SU-DHL-6 (cell line): Measurements from ENCODE around the gene TADA2B.
"Not testable (repeated sequence)": the region's sequence is repeated elsewhere in the genome, so short reads cannot be mapped to it uniquely, and the experiment has no call there.

ENCODE experiments used
- H2AFZ ChIP-seq: fragments of 200-600 bp; sonication (generic); 2 replicates; pipeline ENCODE4 v1.6.1; 2014; ENCODE audit warnings: low read depth, mild to moderate bottlenecking, moderate library complexity, mixed read lengths, antibody characterized with exemption, low read length; ENCODE audit not compliant: severe bottlenecking
- H3F3A ChIP-seq: fragments of 200-600 bp; shearing (Covaris generic); 2 replicates; pipeline ENCODE4 v1.6.0; 2016; ENCODE audit warnings: antibody characterized with exemption, mild to moderate bottlenecking; ENCODE audit not compliant: insufficient read depth
- H3K27ac ChIP-seq: fragments of 200-600 bp; sonication (generic); 2 replicates; pipeline ENCODE4 v1.5.1; 2016; ENCODE audit warnings: low read depth, mild to moderate bottlenecking, low read length, moderate library complexity, mixed read lengths
- H3K27me3 ChIP-seq: fragments of 200-600 bp; sonication (generic), shearing (Covaris generic); 2 replicates; pipeline ENCODE4 v1.6.0; 2014; ENCODE audit warnings: mild to moderate bottlenecking, low read length
- H3K36me3 ChIP-seq: fragments of 200-600 bp; sonication (generic); 2 replicates; pipeline ENCODE4 v1.6.1; 2014; ENCODE audit warnings: mild to moderate bottlenecking, low read length, mixed read lengths
- H3K4me2 ChIP-seq: fragments of 300-600, 200-600 bp; shearing (Covaris generic), sonication (generic); 2 replicates; pipeline ENCODE4 v1.6.0; 2014; ENCODE audit warnings: low read length, low read depth, mild to moderate bottlenecking; ENCODE audit not compliant: poor library complexity, severe bottlenecking
- H3K4me3 ChIP-seq: fragments of 200-600 bp; sonication (generic); 2 replicates; pipeline ENCODE4 v1.5.1; 2014; ENCODE audit warnings: antibody characterized with exemption, low read length, mild to moderate bottlenecking, mixed read lengths; ENCODE audit not compliant: insufficient read depth, poor library complexity, severe bottlenecking
- H3K79me2 ChIP-seq: fragments of 200-600 bp; sonication (generic); 2 replicates; pipeline ENCODE4 v1.6.1; 2014; ENCODE audit warnings: mild to moderate bottlenecking, low read length, moderate library complexity; ENCODE audit not compliant: insufficient read depth
- H3K9ac ChIP-seq: fragments of 200-600 bp; sonication (generic); 2 replicates; pipeline ENCODE4 v1.7.0; 2014; ENCODE audit warnings: mild to moderate bottlenecking, low read length
- H3K9me2 ChIP-seq: fragments of 200-600 bp; sonication (generic); replicated peaks from 2 replicates; pipeline ENCODE4 v1.6.1; 2014; ENCODE audit warnings: low read length; ENCODE audit not compliant: insufficient read depth
- H3K9me3 ChIP-seq: fragments of 200-600 bp; sonication (generic); 2 replicates; pipeline ENCODE4 v1.6.1; 2014; ENCODE audit warnings: low read length, mixed read lengths; ENCODE audit not compliant: insufficient read depth
- H4K20me1 ChIP-seq: fragments of 200-600 bp; sonication (generic); 2 replicates; pipeline ENCODE4 v1.6.1; 2014; ENCODE audit warnings: low read depth, mild to moderate bottlenecking, antibody characterized with exemption, low read length, moderate library complexity, mixed read lengths
- CTCF ChIP-seq: fragments of 200-600 bp; sonication (generic); IDR thresholded peaks from one replicate; pipeline ENCODE4 v1.5.1; 2017; ENCODE audit warnings: antibody characterized with exemption, mild to moderate bottlenecking, low read length, moderate library complexity; ENCODE audit not compliant: insufficient read depth, poor library complexity, severe bottlenecking
- EZH2phosphoT487 ChIP-seq: fragments of 200-600 bp; sonication (generic), shearing (Covaris generic); conservative IDR thresholded peaks from 2 replicates; pipeline ENCODE4 v1.6.1; 2018; ENCODE audit warnings: mild to moderate bottlenecking, antibody characterized with exemption, low read length, moderate library complexity, mixed read lengths

The TADA2B gene

GRCh38 chr4:7077371-7077770 is 34.2 kb downstream of the TADA2B start:
- Histone ChIP-seq H4K20me1 (no peaks in the 10 kb centered on the region), H2AFZ (no peak overlapping the region), H3K9me2 (no peaks in the 10 kb centered on the region), H3K79me2 (no peaks in the 10 kb centered on the region), H3K36me3 (no peaks in the 10 kb centered on the region), H3F3A (no peaks in the 10 kb centered on the region), H3K27ac (no peak overlapping the region), H3K27me3 (no peaks in the 10 kb centered on the region), H3K4me3 (no peak overlapping the region), H3K4me2 (no peak overlapping the region), H3K9ac (no peak overlapping the region), H3K9me3 (no peaks in the 10 kb centered on the region)
- TF ChIP-seq EZH2phosphoT487 (no peak), CTCF (no peak)

GRCh38 chr4:7078025-7078424 is 34.9 kb downstream of the TADA2B start:
- H3K79me2 ChIP-seq: no peaks in the 10 kb centered on the region
- no peak overlapping the region for H3K4me2 ChIP-seq
- H3K9me3 ChIP-seq: no peaks in the 10 kb centered on the region
- TF ChIP-seq CTCF (no peak), EZH2phosphoT487 (no peak)
- H3K4me3 ChIP-seq: no peak overlapping the region
- no peaks in the 10 kb centered on the region for H3K9me2 ChIP-seq
- H3K36me3 ChIP-seq: no peaks in the 10 kb centered on the region
- H2AFZ ChIP-seq: no peak overlapping the region
- H3F3A ChIP-seq: no peaks in the 10 kb centered on the region
- no peak overlapping the region for H3K27ac ChIP-seq
- no peaks in the 10 kb centered on the region for H3K27me3 ChIP-seq
- H3K9ac ChIP-seq: no peak overlapping the region
- no peaks in the 10 kb centered on the region for H4K20me1 ChIP-seq

GRCh38 chr4:7079483-7079882 is 36.3 kb downstream of the TADA2B start:
- H3K9me2 ChIP-seq, H3K36me3 ChIP-seq, H3K27ac ChIP-seq, H3F3A ChIP-seq, H3K4me2 ChIP-seq, H3K9me3 ChIP-seq, H3K27me3 ChIP-seq, H4K20me1 ChIP-seq, H2AFZ ChIP-seq, H3K79me2 ChIP-seq, H3K4me3 ChIP-seq, H3K9ac ChIP-seq: not testable (repeated sequence)

GRCh38 chr4:7079909-7080308 is 36.7 kb downstream of the TADA2B start:
- not testable (repeated sequence) for H3K27me3 ChIP-seq, H3K36me3 ChIP-seq, H2AFZ ChIP-seq, H3K4me3 ChIP-seq, H3K4me2 ChIP-seq, H3K9me2 ChIP-seq, H3K27ac ChIP-seq, H4K20me1 ChIP-seq, H3K9me3 ChIP-seq, H3K9ac ChIP-seq, H3F3A ChIP-seq, H3K79me2 ChIP-seq
